DND-41 (cell line): ENCODE data around the gene GPC4.

Experiments
- CTCF ChIP-seq: IDR thresholded peaks from 2 replicates; pipeline ENCODE4 v1.5.1; 2012; ENCODE audit warnings: borderline replicate concordance, low read length, moderate library complexity, mild to moderate bottlenecking; ENCODE audit not compliant: poor library complexity, severe bottlenecking; ENCODE audit errors: extremely low read depth
- EZH2 ChIP-seq: IDR thresholded peaks from 3 replicates; pipeline ENCODE4 v1.6.1; 2012; ENCODE audit warnings: borderline replicate concordance, low read depth, mild to moderate bottlenecking, moderate library complexity, low read length, inconsistent platforms; ENCODE audit not compliant: severe bottlenecking

GRCh38 chrX:133339566-133339965, 75.7 kb downstream of the GPC4 start:
- TF ChIP-seq CTCF (no peak), EZH2 (no peak)
